ENCODE results near the gene MEGF6. TPM values are rescaled to one million over a fixed set of nuclear protein-coding genes. Genes with fewer than 3 reads are reported as not detected.

The MEGF6 gene
- total RNA-seq, 1 donor from 2014 or later: 194 TPM

DNA sequence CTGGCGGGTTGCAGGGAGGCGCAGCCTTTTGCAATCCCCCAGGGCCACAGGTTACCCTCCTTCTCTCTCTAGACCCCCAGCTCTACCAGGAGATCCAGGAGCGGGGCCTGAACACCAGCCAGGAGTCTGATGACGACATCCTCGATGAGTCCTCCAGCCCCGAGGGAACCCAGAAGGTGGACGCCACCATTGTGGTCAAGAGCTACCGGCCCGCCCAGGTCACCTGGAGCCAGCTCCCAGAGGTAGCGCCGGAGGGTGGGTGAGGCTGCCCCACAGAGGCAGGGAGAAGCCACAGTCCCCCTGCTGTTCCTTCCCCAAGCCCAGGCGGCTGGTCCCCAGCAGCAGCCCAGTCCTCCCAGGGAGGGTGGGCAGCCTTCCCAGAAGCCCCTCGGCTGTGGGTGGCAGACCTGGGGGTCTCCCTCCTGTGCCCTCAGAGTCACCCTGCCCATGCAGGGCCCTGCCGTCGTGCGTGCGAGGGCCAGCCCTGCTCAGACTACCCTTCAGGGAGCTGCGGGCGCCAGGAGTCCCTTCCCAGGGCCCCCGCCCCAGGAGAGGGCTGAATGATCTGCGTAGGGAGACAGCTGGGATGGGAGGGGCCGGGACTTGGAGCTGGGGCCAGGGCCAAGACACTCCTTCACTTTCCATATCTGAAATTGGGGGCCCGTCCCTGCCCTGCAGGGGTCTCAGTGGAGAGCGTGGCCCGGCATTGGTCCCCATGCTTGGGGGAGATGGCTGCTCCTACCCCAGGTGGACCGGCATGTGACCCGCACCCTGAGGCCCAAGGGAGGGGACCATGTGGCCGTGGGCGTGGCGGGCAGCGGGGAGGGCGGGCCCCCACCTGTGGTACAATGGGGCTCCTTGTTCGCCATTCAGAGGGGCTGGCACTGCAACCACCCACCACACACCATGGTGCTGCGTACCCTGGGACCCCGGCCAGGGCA is 143.9 kb downstream of the MEGF6 start:
- no peaks in the 10 kb centered on the region for H3K9me3 ChIP-seq
- H3K27ac ChIP-seq: no peak overlapping the region
- TF ChIP-seq, protein P1, sequence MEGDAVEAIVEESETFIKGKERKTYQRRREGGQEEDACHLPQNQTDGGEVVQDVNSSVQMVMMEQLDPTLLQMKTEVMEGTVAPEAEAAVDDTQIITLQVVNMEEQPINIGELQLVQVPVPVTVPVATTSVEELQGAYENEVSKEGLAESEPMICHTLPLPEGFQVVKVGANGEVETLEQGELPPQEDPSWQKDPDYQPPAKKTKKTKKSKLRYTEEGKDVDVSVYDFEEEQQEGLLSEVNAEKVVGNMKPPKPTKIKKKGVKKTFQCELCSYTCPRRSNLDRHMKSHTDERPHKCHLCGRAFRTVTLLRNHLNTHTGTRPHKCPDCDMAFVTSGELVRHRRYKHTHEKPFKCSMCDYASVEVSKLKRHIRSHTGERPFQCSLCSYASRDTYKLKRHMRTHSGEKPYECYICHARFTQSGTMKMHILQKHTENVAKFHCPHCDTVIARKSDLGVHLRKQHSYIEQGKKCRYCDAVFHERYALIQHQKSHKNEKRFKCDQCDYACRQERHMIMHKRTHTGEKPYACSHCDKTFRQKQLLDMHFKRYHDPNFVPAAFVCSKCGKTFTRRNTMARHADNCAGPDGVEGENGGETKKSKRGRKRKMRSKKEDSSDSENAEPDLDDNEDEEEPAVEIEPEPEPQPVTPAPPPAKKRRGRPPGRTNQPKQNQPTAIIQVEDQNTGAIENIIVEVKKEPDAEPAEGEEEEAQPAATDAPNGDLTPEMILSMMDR (IDR thresholded peaks at IDR 0.05): no peak
- no peaks in the 10 kb centered on the region for H3K4me1 ChIP-seq
- H3K27me3 ChIP-seq: no peaks in the 10 kb centered on the region
- DNase-seq (ENCODE audit: low spot score in 2 of 2): no peak
- H3K4me3 ChIP-seq: no peak overlapping the region
- intact Hi-C loops (cut with DNase I): no loop called here
- H3K36me3 ChIP-seq: no peaks in the 10 kb centered on the region

DNA sequence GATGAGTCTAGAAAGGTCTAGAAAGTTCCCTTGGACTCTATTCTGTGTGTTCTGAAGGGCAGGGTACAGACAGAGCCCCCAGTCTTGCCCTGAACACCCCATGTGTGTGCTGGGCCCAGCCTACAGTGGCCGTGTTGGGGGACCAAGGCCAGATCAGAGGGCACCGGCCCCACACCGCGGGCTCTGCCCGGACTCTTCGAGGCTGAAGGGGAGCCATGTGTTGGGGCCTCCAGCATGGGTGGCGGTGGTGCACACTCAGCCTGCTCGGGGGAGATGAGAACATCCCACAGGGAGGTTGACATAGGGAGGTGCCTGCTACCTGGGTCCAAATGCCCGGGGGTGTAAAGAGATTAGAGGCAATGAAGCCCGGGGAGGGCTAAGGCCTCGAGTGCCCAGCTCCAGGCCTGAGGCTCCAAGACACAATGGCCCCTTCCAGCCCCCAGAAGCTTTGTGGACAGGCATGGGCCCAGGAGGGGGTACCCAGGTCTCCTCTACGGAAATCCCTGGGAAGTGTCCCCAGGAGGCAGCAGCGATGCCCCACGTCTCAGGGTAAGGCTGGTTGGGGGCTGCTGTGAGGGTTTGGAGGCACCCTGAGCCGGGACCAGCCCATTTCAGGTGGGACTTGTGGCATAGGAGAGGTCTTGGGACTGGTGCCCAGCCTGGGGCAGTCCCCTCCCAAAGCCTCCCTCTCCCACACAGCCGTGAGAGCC is 144.8 kb downstream of the MEGF6 start:
- TF ChIP-seq, protein P1 (IDR thresholded peaks at IDR 0.05): no peak
- Histone ChIP-seq H3K27ac (no peak overlapping the region), H3K27me3 (no peaks in the 10 kb centered on the region), H3K9me3 (no peaks in the 10 kb centered on the region), H3K4me1 (no peaks in the 10 kb centered on the region), H3K36me3 (no peaks in the 10 kb centered on the region), H3K4me3 (no peak overlapping the region)
- intact Hi-C loops (cut with DNase I): no loop called here
- DNase-seq (ENCODE audit: low spot score in 2 of 2): no peak

DNA sequence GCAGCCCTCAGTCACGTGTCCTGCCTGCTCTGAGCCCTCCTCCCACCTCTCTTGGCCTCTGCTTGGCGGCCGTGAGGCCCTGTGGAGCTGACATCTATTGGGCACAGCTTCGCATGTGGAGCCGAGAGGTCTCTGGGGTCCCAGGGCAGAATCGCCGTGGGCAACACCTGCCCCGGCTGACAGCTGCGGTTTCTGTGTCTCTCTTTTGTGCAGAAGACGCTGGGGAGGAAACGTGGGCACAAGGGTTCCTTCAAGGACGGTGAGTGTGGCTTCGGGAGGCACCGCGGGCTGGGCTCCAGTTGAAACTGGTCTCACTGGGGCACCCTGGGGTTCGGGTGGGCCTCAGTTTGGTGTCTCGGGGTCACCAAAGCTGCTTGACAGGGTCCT is 145.4 kb downstream of the MEGF6 start:
- H3K9me3 ChIP-seq: no peaks in the 10 kb centered on the region
- no peak for DNase-seq (ENCODE audit: low spot score in 2 of 2)
- H3K36me3 ChIP-seq: no peaks in the 10 kb centered on the region
- no peak overlapping the region for H3K27ac ChIP-seq
- H3K4me1 ChIP-seq: no peaks in the 10 kb centered on the region
- TF ChIP-seq, protein P1 (IDR thresholded peaks at IDR 0.05): no peak
- no peak overlapping the region for H3K4me3 ChIP-seq
- no peaks in the 10 kb centered on the region for H3K27me3 ChIP-seq
- intact Hi-C loops (cut with DNase I): no loop called here

DNA sequence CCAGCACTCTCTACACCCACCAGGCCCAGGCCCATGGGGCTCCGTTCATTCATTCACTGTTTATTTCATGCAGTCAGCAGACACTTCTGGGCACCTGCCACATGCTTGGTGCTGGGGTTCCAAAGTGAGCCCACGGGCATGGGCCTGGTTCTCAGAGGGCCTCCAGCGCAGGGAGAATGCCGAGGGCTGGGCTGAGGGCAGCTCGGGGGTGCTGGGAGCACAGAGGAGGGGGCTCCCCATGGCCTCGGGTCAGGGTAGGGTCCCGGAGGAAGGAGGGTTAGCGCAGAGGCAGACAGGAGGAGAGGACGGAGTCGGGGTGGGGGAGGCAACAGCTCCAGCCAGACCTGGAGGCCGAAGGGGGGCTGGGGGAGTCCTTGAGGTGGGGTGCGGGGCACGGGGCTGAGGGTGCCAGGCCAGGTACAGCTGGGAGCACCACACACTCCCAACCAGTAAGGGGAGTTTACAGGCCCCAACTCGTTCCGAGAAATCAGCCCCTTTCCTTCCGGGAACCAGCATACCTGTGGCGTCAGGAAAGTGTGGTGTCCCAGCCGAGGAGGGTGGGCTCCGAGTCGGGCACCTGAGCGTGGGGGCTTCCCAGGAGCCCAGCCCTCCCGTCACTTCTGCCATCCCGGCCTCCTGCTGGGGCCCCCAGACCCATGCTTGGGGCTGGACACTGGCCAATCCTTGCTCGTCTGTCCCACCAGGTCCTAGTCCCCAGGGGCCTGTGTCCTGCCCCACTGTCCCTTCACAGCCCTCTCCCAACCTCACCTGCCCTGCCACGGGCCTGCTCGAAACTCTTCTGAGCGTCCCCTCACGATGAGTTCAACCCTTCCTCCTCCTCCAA is 146.0 kb downstream of the MEGF6 start:
- Histone ChIP-seq H3K9me3 (no peaks in the 10 kb centered on the region), H3K4me1 (no peaks in the 10 kb centered on the region), H3K27ac (no peak overlapping the region), H3K36me3 (no peaks in the 10 kb centered on the region), H3K4me3 (no peak overlapping the region), H3K27me3 (no peaks in the 10 kb centered on the region)
- no peak for DNase-seq (ENCODE audit: low spot score in 2 of 2)
- intact Hi-C loops (cut with DNase I): no loop called here
- TF ChIP-seq, protein P1 (IDR thresholded peaks at IDR 0.05): no peak

DNA sequence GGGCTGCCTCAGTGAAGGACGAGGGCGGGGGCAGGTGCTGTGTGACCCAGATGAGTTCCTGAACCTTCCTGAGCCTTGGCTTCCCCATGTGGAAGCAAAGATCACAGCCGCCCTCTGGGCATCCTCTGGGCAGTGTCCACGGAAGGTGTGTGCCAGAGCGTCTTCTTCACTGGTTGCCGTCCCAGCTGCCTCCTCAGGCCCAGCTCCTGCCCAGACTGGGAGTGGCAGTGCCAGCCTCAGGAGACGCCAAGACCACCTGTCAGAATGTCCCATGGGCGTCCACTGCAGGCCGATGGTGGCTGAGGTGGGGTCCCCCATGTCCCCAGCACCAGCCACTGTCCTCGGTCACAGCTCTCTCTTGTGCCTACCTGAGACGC is 146.7 kb downstream of the MEGF6 start:
- H3K36me3 ChIP-seq: no peaks in the 10 kb centered on the region
- H3K4me1 ChIP-seq: no peaks in the 10 kb centered on the region

More for the DNA sequence above, 146.7 kb downstream of the MEGF6 start:
- intact Hi-C loops (cut with DNase I): no loop called here
- no peak overlapping the region for H3K27ac ChIP-seq
- no peaks in the 10 kb centered on the region for H3K9me3 ChIP-seq
- H3K4me3 ChIP-seq: no peak overlapping the region
- TF ChIP-seq, protein P1 (IDR thresholded peaks at IDR 0.05): no peak
- DNase-seq (ENCODE audit: low spot score in 2 of 2): no peak
- H3K27me3 ChIP-seq: no peaks in the 10 kb centered on the region

Data from ascending aorta (tissue), 2 donors.